Stimulated activated CD8-positive, alpha-beta memory T cell treated with anti-CD3 and anti-CD28 coated beads, Interleukin-2, amount 100 ng/mL, for 1 hour (primary cell): Measurements from ENCODE around the gene TMEM151B.

Experiments used
- DNase-seq, 2 donors: peaks; one replicate each; pipeline ENCODE4 v3.0.0-alpha.2; 2020; ENCODE audit warnings: low read depth in 2 of 2

Gene TMEM151B

DNA sequence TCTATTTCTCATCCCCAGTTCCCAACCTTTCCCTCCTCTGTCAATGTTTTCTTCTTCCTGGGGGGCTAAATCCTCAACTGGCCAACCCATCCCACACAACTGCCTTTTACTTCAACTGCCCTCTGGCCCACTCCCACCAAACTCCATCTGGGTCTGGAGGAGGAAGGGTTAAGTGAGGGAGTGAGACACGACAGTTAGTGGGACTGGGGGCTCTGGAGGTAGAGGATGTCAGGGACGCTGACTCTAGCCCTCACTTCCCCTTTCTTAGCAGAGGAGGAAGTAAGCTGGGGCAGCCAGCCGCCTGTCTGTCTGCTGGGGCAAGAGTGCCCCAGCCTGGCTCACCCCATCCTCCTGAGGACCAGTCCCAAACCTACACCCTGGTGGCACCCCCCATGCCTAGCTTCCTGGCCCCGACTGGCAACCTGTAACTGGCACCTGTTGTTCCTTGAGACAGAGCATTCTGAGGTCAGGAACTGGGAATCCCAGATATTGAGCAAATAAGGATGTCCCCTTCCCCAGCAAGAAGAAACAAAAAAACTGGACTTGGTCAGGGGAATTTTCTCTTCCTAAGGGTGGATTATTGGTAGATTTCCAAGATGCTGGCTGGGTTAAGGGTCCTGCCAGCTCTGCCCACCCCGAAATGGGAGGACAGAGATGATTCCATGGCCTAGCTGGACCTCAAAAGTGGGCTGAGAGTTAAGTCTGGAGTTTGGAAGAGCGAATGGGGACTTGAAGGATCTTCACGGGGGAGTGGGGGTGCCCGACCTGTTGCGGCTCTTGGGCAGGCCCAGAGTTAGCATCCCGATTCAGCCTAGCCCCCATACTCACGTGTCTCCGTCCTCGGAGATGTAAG lies 5.9 kb upstream of the TMEM151B start:
- no peak for DNase-seq

DNA sequence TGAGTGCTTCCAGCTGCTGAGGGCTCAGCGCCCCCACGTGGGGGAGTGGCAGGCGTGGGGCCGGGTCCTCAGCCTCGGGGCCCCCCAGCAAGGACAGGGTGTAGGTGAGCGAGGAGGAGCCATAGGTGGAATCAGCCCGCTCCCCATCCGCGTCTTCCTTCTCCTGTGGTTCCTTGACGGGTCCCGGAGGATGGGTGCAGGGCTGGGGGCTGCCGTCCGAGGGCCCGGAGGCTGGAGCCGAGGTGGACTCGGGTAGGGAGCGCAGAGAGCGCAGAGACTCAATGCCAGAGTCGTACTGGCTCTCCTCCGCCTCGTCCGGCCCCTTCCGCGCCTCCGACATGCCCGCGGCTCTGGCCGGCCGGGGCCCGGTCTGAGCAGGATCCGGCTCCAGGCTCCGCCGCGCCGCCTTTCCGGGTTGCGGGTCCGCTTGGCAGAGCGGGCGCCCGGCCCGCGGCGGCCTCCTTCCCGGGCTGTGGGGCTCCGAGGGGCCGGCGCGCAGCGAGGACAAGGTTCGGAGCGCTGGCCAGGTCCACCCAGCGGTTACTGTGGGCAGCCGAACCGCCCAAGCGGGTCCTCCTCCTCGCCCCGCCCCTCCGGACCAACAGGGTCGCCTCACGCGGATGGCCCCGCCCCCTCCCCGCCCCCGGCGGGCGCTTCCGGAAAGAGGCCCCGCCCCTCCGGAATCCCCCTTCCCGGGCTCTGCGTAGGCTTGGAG lies 5.1 kb upstream of the TMEM151B start, which contains the start of gene NFKBIE:
Gene NFKBIE (minus strand): TSS at position 545 of the 715 bp plus-strand sequence. CDS start 205 bp downstream, at position 340.
- peak; percentile 92 to 95 for DNase-seq

DNA sequence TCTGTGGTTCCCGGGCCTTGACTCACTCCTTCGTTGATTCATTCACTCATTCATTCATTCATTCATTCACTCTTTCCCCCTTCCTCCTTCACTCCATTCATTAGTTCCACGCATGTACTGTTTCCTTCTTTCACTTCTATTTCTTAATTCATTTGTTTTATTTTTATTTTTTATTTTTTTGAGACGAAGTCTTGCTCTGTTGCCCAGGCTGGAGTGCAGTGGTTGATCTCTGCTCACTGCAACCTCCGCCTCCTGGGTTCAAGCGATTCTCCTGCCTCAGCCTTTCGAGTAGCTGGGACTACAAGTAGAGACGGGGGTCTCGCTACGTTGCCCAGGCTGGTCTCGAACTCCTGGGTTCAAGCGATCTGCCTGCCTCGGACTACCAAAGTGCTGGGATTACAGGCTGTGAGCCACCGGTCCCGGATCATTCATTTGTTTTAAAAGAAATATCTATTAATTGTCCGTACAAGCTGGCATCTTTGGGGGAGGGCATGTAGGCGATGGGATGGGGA lies 4.5 kb upstream of the TMEM151B start:
- no peak for DNase-seq

DNA sequence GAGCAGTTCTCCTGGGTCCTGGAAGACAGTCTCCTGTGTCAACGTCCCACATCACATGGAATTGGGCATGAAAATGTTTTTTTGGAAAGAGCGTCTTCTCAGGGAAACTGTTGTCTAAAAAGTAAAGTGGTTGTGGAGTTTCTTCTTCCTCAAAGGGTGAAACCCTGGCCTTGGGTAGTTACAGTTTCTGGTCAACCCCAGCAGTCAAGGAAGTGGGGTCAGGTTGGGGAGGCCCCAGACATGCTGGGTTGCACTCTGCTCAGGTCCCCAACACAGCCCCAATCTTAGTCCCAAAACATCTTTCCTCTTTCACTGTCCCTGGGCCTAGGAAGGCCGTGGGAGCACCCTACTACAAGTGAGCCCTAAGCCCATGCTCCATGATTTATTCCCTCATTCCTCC lies 3.9 kb upstream of the TMEM151B start:
- no peak for DNase-seq

DNA sequence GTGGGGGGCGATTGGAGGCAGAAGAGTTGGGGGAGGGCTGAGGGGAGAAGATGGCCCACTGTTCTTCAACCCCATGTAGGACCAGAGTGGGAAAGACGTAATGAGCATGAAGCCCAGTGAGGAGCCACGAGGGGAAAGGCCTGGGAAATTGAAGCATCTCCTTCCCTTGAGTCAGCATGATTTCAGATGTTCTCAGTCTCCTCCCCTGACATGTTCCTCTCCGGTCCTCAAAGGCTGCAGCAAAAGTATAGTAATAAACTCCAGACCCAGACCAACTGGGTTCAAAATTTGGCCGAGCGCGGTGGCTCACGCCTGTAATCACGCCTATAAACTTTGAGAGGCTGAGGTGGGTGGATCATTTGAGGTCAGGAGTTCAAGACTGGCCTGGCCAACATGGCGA lies 3.0 kb upstream of the TMEM151B start:
- DNase-seq, result no peak

DNA sequence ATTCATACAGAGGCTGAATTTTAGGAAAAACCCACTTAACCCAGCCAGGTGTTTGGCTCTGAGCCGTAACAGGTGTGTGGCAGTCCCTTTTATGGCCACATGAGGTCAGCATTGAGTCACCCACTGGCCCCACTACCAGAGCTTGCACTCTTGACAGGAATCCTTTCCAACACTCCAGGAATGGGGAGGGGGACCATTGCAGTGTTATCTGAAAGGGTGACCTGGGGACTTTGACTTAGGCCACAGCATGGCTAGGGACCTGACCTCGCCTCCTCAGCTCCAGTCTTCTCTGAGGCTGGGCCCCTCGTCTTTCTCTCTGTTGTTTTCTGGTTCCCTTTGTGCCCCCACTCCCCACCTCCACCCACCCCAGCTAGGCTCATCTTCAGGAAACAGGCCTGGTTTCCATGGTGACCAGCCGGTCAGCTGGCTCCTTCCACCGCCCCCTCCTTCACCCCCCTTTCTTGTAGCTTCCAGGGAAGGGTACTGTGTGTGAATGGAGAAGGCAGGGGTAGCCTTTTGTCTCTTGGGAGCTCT lies 2.1 kb upstream of the TMEM151B start:
- DNase-seq, result no peak

DNA sequence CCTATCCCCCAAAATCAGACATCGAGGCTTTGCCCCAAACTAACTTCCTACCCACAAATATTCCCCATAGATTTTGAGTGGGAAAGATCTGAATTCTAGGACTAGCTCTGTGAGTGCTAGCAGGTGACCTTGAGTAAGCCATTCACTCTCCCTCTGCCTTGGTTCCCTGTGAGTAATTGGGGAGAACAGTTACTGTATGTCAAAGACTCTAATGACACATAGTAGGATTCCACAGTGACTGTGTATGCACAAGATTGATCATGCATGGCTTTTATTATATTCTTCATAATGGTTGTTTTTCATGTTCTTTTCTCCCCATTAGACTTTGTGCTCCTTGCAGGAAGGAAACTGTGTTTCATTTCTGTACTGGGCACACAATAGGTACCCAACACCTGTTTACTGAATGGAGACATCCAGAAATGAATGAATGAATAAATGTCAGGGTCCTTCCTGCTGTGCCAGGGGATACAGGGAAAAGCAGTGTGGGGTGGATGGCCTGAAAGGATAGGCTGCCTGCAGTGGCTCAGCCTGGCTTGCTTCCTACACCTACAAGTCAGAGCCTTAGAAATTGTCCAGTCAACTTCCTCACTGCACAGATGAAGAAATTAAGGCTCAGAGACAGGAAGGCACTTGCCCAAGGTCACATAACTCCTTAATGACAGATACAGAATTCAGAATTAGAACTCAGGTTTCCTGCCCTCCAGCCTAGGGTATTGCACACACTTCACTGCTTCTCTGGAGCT lies 901 bp upstream of the TMEM151B start:
- no peak for DNase-seq

DNA sequence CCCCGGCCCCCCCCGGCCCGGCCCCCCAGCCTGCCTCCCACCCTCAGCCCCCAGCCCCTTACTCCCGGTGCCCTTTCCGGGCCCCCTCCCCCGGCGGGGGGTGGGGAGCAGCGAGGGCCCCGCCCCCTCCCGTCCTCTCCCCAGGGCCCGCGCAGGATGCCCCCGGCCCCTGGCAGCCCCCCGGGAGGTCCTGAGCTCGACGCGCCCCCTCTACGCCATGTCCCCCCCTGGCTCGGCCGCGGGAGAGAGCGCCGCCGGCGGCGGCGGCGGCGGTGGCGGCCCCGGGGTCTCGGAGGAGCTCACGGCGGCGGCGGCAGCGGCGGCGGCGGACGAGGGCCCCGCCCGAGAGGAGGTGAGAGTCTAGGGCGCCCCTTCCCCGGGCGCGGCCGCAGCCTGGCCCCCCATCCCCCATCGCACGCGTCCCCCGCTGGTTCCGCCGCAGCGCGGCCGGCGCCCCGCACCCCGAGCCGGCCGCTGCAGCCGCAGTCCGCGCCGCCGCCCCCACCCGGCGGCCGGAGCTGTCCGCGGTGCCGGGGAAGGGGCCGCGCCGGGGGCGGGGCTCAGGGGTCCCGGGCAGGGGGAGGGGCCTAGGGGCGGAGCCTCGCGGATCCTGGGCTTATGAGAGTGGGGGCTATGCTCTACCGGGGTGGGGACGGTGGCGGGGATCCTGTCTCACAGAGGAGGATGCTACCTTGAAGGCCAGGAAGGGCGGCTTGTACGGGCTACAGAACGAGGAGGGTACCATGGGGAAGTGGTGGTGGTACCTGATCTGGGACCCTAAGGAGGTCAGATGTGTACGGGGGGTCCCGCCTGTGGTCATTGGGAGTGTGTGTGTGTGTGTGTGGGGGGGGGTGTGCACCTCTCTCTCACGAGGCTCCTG lies 516 bp downstream of the TMEM151B start:
- no peak for DNase-seq

DNA sequence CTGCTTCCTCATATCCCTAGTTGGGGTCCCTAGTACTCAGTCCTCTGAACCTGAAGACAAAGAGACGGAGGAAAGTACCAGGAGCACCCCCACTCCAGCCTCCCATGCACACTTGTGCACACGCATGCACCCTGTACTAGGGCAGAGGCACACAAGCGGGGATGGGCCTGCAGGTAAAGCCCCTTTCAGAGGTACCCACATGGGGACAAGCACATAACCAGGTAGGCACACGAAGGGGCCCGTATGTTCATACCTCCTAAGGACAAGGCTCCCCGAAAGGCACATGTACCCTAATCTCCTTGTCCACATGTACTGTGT lies 1.1 kb downstream of the TMEM151B start:
- DNase-seq, result no peak

DNA sequence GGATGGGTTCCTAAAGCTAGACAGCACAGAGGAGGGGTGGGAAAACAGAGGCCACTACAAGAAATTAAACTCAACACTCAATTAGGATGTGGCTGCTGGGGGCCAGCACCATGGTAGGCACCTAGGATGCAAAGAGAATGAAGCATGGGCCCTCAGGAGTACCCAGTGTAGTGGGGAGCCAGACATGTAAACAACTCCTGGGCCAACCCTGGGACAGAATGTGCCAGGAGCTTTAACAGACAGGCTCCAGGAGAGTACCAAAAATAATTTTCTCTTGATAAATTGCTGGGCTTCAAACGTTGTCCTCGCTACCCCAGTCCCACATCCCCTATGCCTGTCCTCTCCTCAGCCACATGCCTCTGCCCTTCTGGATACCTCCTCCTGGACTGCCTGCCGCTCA lies 1.7 kb downstream of the TMEM151B start:
- DNase-seq, result no peak

DNA sequence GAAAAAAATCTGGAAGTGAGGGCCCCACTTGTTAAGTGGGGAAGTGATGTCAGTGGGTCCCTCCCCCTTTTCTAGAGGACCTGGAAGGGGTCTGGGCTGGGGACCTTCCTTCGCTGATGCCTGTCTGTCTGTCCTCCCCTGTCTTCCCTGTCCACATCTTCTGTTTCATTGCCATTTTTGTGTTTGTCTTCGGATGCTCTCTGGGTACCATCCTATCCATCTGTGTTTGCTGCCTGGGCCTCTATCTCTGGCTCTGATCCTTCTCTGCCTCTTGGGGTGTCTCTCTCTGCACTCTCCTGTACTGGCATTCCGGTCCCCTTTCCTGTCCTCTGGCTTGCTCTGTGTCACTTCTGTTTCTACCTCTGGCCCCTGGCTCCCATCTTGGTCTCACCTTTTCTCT lies 2.3 kb downstream of the TMEM151B start:
- no peak for DNase-seq

DNA sequence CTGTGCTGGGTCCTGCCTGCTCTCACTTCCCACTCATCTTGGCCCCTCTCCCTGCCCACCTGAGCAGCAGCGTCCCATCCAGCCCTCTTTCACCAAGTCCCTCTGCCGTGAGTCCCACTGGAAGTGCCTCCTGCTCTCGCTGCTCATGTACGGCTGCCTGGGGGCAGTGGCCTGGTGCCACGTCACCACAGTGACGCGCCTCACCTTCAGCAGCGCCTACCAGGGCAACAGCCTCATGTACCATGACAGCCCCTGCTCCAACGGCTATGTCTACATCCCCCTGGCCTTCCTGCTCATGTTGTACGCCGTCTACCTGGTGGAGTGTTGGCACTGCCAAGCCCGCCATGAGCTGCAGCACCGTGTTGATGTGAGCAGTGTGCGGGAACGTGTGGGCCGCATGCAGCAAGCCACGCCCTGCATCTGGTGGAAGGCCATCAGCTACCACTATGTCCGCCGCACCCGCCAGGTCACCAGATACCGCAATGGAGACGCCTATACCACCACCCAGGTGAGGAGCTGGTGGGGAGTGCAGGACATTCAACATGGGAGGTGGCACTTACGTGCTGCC lies 2.8 kb downstream of the TMEM151B start:
- DNase-seq, result no peak

DNA sequence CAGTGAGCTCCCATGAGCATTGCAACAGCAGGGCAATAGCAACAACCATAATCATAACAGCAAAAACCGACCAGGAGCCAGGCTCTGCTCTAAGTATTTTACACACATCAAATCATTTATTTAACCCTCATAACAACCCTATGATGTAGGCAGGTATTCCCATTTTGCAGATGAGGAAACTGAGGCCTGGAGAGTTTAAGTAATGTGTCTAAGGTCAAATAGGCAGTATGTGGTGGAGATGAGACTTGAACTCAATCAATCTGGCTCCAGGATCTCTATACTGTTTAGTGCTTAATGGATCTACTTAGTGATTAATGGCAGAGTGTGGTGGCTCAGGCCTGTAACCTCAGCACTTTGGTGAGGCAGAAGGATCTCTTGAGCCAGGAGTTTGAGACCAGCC lies 3.4 kb downstream of the TMEM151B start:
- no peak for DNase-seq

DNA sequence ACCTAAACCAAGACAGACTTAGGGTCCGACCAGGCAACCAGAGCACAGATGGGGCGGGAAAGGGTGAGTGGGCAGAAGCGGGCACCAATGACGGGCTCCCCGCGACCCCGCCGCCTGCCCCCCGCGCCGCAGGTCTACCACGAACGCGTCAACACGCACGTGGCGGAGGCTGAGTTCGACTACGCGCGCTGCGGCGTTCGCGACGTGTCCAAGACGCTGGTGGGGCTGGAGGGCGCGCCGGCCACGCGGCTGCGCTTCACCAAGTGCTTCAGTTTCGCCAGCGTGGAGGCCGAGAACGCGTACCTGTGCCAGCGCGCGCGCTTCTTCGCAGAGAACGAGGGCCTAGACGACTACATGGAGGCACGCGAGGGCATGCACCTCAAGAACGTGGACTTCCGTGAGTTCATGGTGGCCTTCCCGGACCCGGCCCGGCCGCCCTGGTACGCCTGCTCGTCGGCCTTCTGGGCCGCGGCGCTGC lies 5.1 kb downstream of the TMEM151B start:
- DNase-seq, result no peak

DNA sequence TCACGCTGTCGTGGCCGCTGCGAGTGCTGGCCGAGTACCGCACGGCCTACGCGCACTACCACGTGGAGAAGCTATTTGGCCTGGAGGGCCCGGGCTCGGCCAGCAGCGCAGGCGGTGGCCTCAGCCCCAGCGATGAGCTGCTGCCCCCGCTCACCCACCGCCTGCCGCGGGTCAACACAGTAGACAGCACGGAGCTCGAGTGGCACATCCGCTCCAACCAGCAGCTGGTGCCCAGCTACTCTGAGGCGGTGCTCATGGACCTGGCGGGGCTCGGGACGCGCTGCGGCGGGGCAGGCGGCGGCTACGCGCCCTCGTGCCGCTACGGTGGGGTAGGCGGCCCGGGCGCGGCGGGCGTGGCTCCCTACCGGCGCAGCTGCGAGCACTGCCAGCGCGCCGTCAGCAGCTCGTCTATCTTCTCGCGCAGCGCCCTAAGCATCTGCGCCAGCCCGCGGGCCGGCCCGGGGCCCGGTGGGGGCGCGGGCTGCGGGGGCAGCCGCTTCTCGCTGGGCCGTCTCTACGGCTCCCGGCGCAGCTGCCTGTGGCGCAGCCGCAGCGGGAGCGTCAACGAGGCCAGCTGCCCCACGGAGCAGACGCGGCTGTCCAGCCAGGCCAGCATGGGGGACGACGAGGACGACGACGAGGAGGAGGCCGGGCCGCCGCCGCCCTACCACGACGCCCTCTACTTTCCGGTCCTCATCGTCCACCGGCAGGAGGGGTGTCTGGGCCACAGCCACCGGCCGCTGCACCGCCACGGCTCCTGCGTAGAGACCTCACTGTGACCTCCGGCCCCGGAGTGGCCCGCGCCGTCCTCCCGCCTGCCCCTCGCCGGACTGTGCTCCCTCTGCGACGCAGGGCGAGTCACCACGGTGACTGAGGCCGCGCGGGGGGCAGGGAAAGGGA lies 5.7 kb downstream of the TMEM151B start:
- DNase-seq, result no peak

DNA sequence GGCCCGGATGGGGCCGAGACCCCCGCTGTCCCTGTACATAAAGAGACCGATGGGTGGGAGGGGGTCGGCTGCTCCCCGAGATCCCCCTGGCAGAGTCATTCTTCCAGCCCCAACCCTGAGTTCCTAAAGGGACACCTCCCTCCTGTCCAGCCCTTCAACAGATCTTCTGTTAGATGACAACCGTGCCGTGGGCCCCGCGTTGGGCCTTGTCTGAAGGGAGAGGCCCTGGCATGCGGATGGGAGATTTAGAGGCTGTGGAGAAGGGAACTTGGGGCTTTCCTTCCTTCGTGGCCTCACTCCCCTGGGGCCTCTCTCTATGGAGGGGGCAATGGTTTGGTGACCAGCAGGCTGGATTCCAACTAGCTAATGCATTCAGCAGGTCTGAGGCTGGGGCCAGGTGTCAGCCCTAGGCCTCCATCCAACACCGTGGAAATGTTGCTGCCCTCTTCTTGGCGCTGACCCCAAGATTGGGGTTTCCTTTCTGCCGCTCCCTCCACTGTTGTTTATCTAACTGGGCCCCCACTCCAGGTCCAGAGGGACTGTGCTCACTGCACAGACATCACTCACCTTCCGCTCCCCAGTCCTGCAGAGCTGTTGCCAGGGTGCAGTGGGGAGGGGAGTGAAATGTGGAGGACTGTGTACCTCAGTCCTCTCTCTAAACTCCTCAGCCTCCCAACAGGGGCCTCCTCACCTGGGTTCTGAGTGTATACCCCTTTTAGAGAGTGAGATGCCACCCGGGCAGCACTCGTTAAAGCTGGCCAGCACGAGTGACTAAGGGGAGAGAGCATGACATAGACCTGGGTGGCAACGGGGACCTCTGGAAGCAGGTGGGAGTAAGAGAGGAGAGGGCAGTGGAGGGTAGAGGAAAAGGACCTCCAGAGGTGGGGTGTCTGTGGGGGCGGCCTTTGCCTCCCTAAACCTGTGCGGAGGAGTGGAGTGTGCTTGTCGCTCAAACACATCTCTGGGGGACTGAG lies 6.7 kb downstream of the TMEM151B start:
- DNase-seq, result no peak

DNA sequence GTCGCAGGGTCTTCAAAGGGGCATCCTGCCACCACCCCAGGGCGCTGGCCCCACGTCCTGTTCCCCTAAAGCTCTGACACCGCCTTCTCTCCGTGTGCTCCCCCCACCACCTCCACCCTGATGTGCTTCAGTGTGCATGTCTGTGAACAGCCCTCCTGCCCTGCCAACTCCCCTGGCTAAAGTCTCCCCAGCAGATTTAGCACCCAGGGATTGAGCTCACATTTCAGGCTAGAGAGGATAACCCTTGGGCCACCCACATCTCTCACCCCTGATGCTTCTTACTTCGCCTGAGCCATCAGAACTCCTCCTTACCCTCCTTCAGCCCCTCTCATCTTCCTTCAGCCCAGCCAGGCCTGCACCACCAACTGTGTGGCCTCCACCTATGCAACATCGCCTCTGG lies 7.5 kb downstream of the TMEM151B start:
- no peak for DNase-seq

DNA sequence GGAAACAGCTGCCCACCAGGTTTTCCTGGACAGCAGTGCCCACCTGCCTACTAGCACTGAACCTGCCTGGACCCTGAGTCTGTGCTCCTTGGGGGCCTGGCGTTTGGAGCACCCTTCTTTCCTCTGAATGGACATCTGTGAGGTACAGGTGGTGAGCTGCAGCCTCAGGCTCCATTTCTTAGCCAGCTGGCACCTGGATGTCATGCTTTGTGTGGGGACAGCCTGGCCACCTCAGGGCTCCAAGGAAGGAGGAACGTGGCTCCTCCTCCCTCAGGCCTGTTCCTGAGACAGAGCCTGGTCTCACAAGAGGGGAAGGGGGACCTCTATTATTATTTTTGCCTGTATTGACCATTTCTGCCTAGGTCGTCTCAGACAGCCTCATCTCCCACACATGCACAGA lies 8.1 kb downstream of the TMEM151B start:
- DNase-seq, result no peak
